Ishikawa (cell line): Measurements from ENCODE around the gene RAI1.

ENCODE experiments used
- CEBPB ChIP-seq: IDR thresholded peaks from 2 replicates; pipeline ENCODE4 v1.6.1; 2012
- EGR1 ChIP-seq: IDR thresholded peaks from 2 replicates; pipeline ENCODE4 v1.6.1; 2012
- FOXM1 ChIP-seq: IDR thresholded peaks from 2 replicates; pipeline ENCODE4 v1.6.1; 2012; ENCODE audit warnings: low read depth, borderline replicate concordance
- MAX ChIP-seq: IDR thresholded peaks from 2 replicates; pipeline ENCODE4 v1.6.1; 2012
- RAD21 ChIP-seq: IDR thresholded peaks from 2 replicates; pipeline ENCODE4 v1.6.1; 2012; ENCODE audit warnings: low read depth
- REST ChIP-seq: IDR thresholded peaks from 2 replicates; pipeline ENCODE4 v1.6.1; 2012; ENCODE audit warnings: low read depth, mild to moderate bottlenecking
- TCF12 ChIP-seq: IDR thresholded peaks from 2 replicates; pipeline ENCODE4 v1.6.1; 2012; ENCODE audit warnings: low read depth
- USF1 ChIP-seq: IDR thresholded peaks from 2 replicates; pipeline ENCODE4 v1.6.1; 2012
- ZBTB7A ChIP-seq: IDR thresholded peaks from 2 replicates; pipeline ENCODE4 v1.6.1; 2012; ENCODE audit warnings: low read depth

- no peak for TF ChIP-seq FOXM1
- no peak for TF ChIP-seq USF1
- no peak for TF ChIP-seq CEBPB
- TF ChIP-seq TCF12, result no peak
- TF ChIP-seq MAX, result no peak
- no peak for TF ChIP-seq ZBTB7A
- TF ChIP-seq EGR1, result no peak
- no peak for TF ChIP-seq REST
- no peak for TF ChIP-seq RAD21
Measured at GRCh38 chr17:17703140-17703919, 22.1 kb downstream of the RAI1 start.
